ENCODE measurements around the gene PCBP4. TPM values are rescaled to one million over a fixed set of nuclear protein-coding genes. Genes with fewer than 3 reads are reported as not detected.
"Not testable (repeated sequence)": the region's sequence is repeated elsewhere in the genome, so short reads cannot be mapped to it uniquely, and the experiment has no call there.

Gene PCBP4
- total RNA-seq, 1 donor from 2014 or later = 47.5 TPM

DNA sequence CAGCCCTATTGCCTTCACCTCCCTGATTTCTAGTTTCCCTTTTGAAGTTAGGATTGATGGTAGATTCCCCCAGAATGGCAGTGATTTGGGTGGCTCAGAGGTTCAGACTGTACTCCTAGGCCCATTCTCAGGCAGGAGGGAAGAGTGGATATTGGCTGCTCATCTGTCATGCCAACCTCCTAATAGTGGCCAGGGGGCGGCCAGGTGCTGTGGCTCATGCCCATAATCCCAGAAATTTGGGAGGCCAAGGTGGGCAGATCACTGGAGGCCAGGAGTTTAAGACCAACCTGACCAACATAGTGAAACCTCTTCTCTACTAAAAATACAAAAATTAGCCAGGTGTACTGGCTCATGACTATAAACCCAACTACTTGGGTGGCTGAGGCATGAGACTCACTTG lies 36.8 kb downstream of the PCBP4 start:
- no peak overlapping the region for H3K4me3 Mint-ChIP-seq (ENCODE audit: unreplicated experiment)
- DNase-seq (ENCODE audit: extremely low spot score, unreplicated experiment) = peak; percentile 53
- TF ChIP-seq, protein P1, sequence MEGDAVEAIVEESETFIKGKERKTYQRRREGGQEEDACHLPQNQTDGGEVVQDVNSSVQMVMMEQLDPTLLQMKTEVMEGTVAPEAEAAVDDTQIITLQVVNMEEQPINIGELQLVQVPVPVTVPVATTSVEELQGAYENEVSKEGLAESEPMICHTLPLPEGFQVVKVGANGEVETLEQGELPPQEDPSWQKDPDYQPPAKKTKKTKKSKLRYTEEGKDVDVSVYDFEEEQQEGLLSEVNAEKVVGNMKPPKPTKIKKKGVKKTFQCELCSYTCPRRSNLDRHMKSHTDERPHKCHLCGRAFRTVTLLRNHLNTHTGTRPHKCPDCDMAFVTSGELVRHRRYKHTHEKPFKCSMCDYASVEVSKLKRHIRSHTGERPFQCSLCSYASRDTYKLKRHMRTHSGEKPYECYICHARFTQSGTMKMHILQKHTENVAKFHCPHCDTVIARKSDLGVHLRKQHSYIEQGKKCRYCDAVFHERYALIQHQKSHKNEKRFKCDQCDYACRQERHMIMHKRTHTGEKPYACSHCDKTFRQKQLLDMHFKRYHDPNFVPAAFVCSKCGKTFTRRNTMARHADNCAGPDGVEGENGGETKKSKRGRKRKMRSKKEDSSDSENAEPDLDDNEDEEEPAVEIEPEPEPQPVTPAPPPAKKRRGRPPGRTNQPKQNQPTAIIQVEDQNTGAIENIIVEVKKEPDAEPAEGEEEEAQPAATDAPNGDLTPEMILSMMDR (IDR thresholded peaks at IDR 0.05) = no peak
- no peak overlapping the region for H3K27ac Mint-ChIP-seq (ENCODE audit: unreplicated experiment)
- H3K4me1 Mint-ChIP-seq (ENCODE audit: unreplicated experiment) = no peaks in the 10 kb centered on the region
- no peaks in the 10 kb centered on the region for H3K27me3 Mint-ChIP-seq (ENCODE audit: unreplicated experiment)
- H3K9me3 Mint-ChIP-seq (ENCODE audit: unreplicated experiment) = no peaks in the 10 kb centered on the region
- H3K36me3 Mint-ChIP-seq (ENCODE audit: unreplicated experiment) = peaks cover 13% of the 10 kb centered on the region

DNA sequence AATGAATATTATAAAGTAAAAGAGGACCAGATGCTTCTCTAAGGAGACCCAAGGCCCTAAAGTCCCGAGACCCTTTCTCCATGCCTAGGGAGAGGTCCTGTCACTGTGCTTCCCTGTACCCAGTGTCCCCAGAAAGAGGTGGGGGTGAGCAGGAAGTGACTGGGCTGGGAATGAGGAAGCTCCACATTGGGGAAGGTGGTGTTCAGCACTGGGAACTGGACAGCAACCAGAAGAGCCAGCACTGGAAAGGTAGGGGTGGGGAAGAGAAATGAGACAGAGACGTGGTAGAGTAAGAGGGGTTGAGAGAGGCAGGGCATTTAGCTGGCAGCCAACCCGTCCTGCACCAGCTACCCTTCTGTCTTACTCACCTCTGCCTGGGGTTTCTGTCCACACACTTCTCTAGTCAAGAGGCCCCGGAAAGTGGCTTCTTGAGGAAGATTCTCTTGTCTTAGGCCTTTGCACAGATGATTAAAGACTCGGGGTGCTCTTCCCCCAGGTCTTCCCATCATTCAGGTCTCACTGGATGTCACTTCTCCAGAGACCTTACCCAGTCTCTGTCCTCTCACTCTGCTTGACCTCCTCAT lies 37.7 kb downstream of the PCBP4 start:
- Mint-ChIP-seq H3K4me3 (ENCODE audit: unreplicated experiment) (no peak overlapping the region), H3K27ac (ENCODE audit: unreplicated experiment) (no peak overlapping the region), H3K9me3 (ENCODE audit: unreplicated experiment) (peaks cover 4% of the 10 kb centered on the region), H3K4me1 (ENCODE audit: unreplicated experiment) (no peaks in the 10 kb centered on the region), H3K27me3 (ENCODE audit: unreplicated experiment) (no peaks in the 10 kb centered on the region), H3K36me3 (ENCODE audit: unreplicated experiment) (peaks cover 9% of the 10 kb centered on the region)
- peak; percentile 64 for DNase-seq (ENCODE audit: extremely low spot score, unreplicated experiment)
- TF ChIP-seq, protein P1 (IDR thresholded peaks at IDR 0.05) = no peak

DNA sequence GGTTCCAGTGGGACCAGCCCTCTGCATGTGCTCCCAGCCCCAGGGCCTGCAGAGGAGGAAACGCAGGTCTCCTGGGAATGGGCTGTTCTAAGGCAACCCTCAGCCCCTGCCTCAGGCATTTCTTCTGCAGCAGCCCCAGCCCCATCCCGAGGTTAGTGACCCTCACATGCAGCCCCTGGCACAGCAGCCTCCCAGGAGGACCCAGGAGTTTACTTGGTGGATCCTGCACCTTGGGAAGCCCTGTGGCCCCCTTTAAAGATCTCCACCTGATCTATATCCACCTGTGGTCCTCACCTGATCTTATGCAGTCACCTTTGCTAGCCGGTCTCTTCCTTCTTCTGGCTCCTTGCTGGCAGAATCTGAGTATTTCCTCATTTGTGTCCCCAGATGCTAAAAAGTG lies 38.3 kb downstream of the PCBP4 start:
- peak; percentile 57 for DNase-seq (ENCODE audit: extremely low spot score, unreplicated experiment)
- H3K27ac Mint-ChIP-seq (ENCODE audit: unreplicated experiment); H3K36me3 Mint-ChIP-seq (ENCODE audit: unreplicated experiment); H3K9me3 Mint-ChIP-seq (ENCODE audit: unreplicated experiment); H3K4me3 Mint-ChIP-seq (ENCODE audit: unreplicated experiment); H3K27me3 Mint-ChIP-seq (ENCODE audit: unreplicated experiment); H3K4me1 Mint-ChIP-seq (ENCODE audit: unreplicated experiment): not testable (repeated sequence)

DNA sequence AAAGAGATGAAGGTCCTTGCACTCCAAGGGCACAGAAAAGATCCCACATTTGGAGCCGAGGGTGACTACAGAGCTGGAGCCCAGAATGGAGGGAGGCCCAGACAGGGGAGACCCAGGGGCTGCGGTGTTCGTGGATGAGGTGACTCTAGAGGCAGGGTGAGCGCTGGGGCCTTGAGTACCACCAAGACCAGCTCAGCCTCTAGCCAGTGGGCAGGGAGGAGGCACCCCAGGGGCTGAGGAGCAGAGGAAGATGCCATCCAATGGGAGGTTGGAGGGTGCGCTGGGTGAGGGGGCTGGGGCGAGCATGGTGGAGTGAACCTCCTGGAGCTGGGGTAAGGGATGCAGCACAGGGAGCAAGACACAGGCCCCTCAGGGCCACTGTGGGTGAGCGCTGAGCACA lies 38.8 kb downstream of the PCBP4 start:
- peaks cover 3% of the 10 kb centered on the region for H3K36me3 Mint-ChIP-seq (ENCODE audit: unreplicated experiment)
- no peaks in the 10 kb centered on the region for H3K27me3 Mint-ChIP-seq (ENCODE audit: unreplicated experiment)
- H3K27ac Mint-ChIP-seq (ENCODE audit: unreplicated experiment) = no peak overlapping the region
- H3K9me3 Mint-ChIP-seq (ENCODE audit: unreplicated experiment) = peaks cover 4% of the 10 kb centered on the region
- TF ChIP-seq, protein P1 (IDR thresholded peaks at IDR 0.05) = no peak
- H3K4me3 Mint-ChIP-seq (ENCODE audit: unreplicated experiment) = no peak overlapping the region
- DNase-seq (ENCODE audit: extremely low spot score, unreplicated experiment) = peak; percentile 84
- no peaks in the 10 kb centered on the region for H3K4me1 Mint-ChIP-seq (ENCODE audit: unreplicated experiment)

DNA sequence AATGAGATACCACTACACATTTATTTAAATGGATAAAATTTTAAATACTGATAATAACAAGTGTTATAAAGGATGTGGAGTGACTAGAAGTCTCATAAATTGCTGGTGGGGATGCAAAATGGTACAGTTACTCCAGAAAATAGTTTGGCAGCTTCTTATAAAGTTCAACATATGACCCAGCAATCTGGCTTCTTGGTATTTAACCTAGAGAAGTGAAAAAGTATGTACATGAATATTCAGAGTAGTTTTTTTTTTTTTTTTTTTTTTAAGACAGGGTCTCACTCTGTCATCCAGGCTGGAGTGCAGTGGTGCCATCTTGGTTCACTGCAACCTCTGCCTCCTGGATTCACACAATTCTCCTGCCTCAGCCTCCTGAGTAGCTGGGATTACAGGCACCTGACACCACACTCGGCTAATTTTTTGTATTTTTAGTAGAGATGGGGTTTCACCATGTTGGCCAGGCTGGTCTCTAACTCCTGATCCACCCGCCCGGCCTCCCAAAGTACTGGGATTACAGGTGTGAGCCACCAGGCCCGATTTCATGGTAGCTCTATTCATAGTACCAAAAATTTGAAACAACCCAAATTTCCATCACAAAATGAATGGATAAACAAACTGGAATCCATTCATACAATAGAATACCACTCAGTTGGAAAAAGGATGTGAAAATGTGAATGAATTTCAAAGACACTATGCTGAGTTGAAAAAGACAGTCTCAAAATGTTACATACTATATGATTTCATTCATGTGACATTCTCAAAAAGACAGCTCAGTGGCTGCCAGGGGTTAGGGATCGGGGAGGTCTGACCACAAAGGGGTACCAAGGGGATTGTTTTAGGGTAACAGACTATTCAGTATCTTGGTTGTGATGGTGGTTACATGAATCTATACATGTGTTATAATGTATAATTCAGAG lies 39.9 kb downstream of the PCBP4 start:
- H3K9me3 Mint-ChIP-seq (ENCODE audit: unreplicated experiment) = peaks cover 4% of the 10 kb centered on the region
- H3K4me3 Mint-ChIP-seq (ENCODE audit: unreplicated experiment) = no peak overlapping the region
- H3K4me1 Mint-ChIP-seq (ENCODE audit: unreplicated experiment) = no peaks in the 10 kb centered on the region
- no peak for DNase-seq (ENCODE audit: extremely low spot score, unreplicated experiment)
- H3K27ac Mint-ChIP-seq (ENCODE audit: unreplicated experiment) = no peak overlapping the region
- H3K36me3 Mint-ChIP-seq (ENCODE audit: unreplicated experiment) = peaks cover 2% of the 10 kb centered on the region
- peaks cover 6% of the 10 kb centered on the region for H3K27me3 Mint-ChIP-seq (ENCODE audit: unreplicated experiment)
- TF ChIP-seq, protein P1 (IDR thresholded peaks at IDR 0.05) = no peak
